AG09319 (cell line): Measurements from ENCODE around the gene POLR2C.
A peak's percentile ranks its signal among the peaks of the same experiment; 100 is the strongest.
"Not testable (repeated sequence)": the region's sequence is repeated elsewhere in the genome, so short reads cannot be mapped to it uniquely, and the experiment has no call there.

Source experiments
- DNase-seq: peaks from one replicate; pipeline ENCODE4 v3.0.0-alpha.2; 2010; ENCODE audit warnings: low read depth; ENCODE audit errors: extremely low read depth
- CTCF ChIP-seq: IDR thresholded peaks from 2 replicates; pipeline ENCODE4 v1.5.1; 2011; ENCODE audit warnings: low read depth, mild to moderate bottlenecking, inconsistent platforms, low read length, moderate library complexity

The POLR2C gene

GRCh38 chr16:57485916-57486857 lies 23.7 kb downstream of the POLR2C start, which contains the start of gene DOK4:
Gene DOK4 (minus strand): TSS chr16:57486493. CDS start chr16:57479507, 6,986 bp downstream.
- DNase-seq, result peak; percentile 19
- no peak for TF ChIP-seq CTCF

GRCh38 chr16:57486858-57487834 lies 24.7 kb downstream of the POLR2C start:
- no peak for DNase-seq
- TF ChIP-seq CTCF, result no peak

- DNase-seq, result no peak
- TF ChIP-seq CTCF, result no peak
Measured at GRCh38 chr16:57489229-57489628, 26.8 kb downstream of the POLR2C start.

GRCh38 chr16:57493767-57494166 lies 31.3 kb downstream of the POLR2C start:
- TF ChIP-seq CTCF, result no peak
- no peak for DNase-seq

GRCh38 chr16:57497121-57497520 lies 34.6 kb downstream of the POLR2C start:
- no peak for DNase-seq
- no peak for TF ChIP-seq CTCF

- TF ChIP-seq CTCF, result no peak
- DNase-seq, result no peak
Measured at GRCh38 chr16:57498031-57498430, 35.6 kb downstream of the POLR2C start.

GRCh38 chr16:57499941-57500340 lies 37.5 kb downstream of the POLR2C start:
- DNase-seq, result not testable (repeated sequence)
